Activated effector memory CD4-positive, alpha-beta T cell treated with Interleukin-2 at 50 U/mL for 16 hours (primary cell): ENCODE measurements around the gene DBN1.
A peak's percentile ranks its signal among the peaks of the same experiment; 100 is the strongest.

Source experiments
- DNase-seq: peaks from one replicate; pipeline ENCODE4 v3.0.0-alpha.2; 2020

Gene DBN1

DNA sequence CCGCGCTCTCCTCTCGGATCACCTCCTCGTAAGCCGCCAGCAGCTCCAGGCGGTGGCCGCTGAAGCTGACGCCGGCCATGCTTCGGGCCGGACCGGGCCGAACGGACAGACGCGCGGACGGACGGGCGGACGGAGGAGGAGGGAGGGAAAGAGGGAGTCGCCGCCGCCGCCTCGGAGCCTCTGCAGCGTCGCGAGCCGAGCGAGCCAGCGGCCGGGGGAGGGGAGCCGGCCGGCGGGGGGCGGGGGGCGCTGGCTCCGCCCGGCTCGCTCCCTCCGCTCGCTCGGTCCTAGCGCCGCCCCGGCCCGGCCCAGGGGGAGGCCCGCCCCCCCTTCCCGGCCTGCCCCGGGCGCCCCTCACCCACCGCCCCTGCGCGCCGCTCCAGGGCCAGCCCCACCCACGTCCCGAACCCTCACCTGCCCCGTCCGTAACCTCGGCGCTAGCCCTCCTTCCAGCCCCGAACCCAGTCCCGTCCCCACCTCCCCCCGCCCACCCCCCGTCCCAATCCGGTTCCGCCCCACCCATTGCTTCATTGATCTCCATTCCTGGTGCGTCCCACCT is at the start of gene DBN1:
TSS of gene DBN1 (minus strand) at position 192 of the 559 bp plus-strand sequence. CDS start at position 79, 113 bp downstream.
- DNase-seq: no peak

DNA sequence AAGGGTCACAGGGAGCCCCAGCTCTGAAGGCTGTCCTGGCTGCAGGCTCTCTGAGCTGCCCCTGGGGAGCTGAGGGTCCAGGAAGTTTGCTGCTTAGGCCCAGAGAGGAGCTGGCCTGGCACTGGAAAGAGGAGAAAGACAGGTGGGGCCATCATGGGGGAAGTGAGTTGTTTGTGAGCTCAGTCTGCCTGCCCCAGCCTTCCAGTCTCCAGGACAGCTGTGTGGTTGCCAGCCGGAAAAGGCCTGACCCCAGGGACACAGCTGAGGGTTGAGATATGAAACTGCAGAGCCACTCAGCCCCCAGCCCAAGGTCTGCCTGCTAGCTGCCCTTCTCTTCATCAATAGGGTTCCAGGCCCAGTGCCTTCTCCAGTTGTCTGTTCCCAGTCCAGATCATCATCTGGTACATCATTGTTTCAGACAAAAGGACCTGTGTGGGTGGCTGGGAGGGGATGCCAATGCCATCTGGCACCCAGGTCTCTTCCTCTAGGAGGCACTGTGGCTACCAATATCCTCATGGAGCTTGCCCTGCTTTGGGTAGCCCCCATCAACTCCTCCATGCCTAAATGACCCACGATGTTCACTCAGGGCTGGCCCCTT is 47.6 kb upstream of the DBN1 start:
- no peak for DNase-seq

DNA sequence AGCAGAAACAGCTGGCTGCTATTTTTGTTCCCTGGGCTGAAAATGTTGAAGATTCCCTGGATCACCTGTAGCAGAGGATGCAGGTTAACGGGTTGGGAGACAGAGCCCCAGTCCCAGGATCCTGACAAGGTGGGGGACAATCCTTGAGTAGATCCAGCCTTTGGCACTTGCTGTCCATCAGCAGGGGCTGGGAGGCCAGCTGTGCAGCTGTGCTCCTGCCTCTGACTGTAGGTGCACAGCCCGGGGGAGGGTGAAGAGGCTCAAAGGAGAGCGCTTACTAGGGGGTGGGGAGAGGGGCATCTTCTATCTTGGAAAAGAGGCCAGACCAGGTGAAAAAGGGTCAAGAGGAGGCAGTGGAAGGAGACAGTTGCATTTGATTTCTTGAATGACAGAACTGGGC is 46.8 kb upstream of the DBN1 start:
- DNase-seq: no peak

DNA sequence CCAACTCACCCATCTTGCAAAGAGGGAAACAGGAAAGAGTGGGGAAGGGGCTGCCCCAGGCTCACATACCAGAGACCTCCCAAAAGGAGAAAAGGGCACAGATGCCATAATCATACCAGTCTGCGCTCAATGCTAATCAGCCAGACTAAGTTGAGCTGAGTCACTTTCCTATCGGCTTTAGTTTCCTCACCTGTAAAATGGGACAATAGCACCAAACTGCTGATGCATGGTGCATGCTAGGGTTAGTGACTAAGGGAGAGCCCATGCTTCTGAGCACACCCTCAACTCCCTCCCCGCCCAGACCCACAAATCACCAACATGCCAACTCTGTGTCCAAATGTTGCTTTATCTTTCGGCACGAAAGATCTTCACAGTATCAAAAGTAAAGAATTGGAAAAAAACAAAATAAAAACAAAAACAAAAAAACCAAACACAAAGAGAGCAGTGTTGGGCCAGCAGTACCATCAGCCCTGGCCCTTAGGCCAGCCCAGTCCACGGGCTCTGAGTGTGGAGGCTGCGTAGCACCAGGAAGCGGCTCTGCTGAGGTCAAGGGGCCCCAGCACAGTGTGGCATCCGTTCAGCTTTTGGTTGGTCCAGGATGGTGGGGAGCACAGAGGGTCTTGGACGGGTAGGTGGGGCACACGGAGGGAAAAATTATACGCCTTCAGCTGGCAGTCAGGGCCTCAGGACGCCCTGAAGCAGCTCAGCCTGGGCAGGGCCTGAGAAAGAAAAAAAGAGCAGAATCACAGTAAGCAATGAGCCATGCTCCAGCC is 46.2 kb upstream of the DBN1 start:
- no peak for DNase-seq

DNA sequence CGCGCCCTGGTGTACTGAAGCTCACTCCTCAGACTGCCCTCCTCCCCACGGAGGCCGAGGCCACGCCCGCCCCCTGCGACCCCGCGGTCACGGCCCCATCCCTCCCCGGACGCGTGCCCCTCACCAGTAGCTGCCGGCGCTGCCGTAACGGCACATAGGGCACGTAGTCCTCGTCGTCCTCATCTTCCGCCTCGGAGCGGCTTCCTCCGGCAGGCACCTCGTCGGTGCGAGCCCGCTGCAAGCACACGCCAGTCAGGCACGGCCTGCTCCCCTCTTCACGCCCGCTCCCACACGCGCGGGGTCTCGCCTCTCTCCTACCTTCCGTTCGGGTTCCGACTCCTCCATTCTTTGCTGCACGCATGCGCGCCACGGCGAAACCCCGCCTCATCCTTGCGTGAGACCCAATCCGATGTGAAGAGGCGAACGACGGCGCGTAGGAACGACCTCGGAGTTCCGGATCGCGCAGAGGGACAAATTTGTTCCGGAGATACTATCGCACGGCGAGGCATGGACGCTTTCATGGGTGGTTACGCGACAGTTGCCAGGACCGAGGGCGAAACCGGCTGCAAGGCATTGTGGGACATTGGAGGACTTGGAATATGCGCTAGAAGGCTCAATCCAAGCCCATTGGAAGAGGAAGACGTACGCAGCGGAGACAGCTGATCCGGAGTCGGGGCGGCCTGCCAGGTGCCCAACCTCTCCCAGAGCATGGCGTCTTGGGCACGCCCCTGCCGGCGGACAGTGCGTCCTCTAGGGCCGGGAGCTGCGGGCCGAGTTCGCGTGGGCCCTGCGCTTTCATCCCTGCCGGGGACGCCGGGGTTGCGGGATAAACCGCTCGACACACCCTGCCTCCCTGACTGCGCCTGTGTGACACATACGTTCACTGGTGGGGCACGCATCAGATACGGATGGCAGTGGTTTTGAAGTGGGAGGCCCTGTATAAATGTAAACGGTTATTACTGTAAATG is 43.5 kb upstream of the DBN1 start, which contains the start of gene DDX41:
TSS of gene DDX41 (minus strand) at position 361 of the 968 bp plus-strand sequence. CDS start at position 345, 16 bp downstream.
- peak; percentile 93 for DNase-seq

DNA sequence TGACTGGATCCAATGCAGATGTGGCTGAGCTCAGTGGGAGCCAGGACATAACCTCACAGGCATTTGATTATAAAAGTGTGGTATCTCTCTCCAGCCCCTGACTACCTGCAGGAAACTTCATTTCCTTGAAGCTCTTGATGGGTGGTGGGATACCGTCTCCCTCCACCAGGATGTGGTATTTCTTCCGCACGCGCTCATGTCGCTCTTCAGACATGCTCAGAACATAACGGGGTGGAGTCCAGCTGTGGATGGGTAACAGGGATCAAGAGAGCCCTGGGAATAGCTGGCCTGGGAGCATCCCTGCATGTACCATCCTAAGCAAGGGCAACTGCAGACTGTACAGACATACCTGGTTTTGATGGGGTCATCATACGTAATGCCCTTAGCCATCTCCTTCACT is 42.1 kb upstream of the DBN1 start:
- DNase-seq: no peak

DNA sequence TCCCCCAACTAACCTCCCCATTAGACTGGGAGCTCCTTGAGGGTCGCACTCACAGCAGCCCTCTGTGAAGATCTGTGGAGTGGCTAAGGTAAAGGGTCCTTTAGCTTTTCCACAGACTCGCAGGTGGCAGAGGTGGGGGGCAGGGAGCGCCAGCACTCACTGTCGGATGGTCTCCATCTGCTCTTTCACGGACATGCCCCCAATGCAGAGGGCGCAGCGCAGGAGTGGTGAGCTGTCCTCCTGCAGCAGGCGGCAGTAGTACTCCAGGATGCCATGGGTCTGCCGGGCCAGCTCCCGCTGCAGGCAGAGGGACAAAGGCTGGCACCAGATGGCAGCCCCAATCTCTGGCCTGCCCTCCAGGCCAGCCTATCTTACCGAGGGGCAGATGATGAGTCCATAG is 41.1 kb upstream of the DBN1 start:
- no peak for DNase-seq

DNA sequence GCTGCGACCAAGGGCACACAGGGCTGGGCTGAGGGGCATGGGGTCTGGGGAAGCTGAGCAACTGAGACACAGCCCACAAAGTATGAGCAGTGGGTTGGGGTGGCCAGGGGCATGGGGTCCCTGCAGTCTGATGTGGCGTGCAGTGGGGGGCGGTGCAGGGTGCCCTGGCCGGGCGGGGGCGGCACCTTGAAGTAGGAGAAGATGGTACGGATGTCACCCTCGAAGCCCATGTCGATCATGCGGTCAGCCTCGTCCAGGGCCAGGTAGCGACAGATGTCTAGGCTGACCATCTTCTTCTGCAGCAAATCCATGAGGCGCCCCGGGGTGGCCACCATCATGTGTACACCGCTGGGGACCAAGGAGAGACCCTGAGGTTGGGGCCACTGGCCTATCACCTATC is 40.1 kb upstream of the DBN1 start:
- DNase-seq: no peak

DNA sequence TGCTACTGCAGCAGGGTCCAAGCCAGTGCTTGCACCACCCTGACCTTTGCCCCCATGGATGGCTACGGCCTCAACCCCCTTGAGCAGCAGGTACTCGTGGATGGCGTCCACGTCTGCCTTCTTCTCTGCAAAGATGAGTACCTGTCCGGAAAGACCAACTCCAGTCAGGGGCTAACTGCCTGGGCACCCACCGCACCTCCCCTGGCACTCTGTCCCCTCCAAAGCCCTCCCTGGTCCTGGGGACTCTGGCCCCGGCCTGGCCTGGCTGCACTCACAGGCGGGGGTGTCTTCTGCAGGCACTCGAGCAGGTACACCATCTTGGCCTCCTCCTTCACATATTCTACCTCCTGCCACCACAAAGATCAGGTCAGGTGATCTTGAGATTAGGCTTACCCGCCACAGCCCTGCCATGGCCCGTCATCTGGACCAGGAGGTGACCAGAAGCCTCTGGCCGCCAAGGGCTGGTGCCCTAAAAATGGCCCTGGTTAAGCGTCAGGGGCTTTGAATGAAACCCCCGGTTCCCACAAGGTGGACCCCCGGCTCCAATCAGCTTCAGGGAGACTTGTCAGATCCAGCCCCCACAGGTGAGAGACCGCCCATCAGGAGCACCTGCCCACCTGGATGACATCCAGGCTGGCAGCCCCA is 39.4 kb upstream of the DBN1 start:
- DNase-seq: no peak

DNA sequence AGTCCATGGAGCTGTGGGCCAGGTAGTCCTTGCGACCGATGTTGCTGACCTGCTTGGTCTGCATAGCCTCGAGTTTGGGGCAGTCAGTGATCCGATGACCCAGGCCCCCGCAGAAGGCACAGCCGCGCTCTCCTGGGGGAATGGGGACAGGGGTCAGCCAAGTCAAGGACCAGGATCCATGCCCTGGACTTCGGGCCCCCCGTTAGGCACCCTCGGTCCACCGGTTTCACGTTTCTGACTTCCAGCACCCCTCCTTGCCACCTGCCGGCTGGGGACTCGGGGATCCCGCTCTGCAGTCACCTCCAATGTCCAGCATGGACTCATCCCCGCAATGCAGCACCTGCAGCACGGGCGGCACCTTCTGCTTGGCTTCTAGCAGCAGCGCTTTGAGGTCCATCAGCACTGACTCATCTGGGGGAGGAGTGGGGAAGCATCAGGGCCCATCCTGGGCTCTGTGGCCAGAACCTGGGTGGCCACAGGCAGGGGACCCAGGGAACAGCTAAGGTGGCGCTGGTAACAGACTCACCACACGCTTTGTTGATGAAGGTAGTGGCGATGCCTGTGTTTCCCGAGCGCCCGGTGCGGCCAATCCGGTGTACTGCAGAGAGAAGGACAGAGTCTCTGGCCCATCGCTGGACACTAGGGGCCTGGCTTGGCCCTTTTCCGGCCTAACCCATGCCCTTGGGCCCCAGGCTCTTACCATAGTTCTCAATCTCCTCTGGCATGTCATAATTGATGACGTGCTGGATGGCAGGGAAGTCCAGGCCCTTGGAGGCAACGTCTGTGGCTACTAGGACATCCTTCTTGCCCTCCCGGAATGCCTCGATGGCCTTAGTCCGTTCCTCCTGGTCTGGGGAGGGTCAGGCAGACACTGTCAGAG is 38.6 kb upstream of the DBN1 start:
- DNase-seq: no peak

DNA sequence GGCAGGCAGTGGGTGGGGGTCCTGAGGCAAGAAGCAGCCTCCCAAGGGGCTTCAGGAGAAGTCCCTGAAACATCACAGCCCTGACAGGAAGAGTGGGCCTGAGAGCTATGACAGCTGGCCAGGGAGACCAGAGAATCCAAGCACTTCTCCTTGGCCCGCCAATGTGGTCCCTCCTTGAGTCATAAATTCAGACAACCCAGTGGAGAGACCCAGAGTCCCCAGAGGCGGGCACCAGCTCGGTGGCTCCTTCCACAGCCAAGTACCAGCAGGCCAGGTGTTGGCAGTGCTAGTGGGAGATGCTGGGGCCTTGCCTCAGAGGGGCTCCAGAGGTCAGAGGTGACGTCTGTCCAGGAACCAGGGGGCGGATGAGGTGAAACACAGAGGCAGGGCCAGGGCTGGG is 37.7 kb upstream of the DBN1 start:
- DNase-seq: no peak

DNA sequence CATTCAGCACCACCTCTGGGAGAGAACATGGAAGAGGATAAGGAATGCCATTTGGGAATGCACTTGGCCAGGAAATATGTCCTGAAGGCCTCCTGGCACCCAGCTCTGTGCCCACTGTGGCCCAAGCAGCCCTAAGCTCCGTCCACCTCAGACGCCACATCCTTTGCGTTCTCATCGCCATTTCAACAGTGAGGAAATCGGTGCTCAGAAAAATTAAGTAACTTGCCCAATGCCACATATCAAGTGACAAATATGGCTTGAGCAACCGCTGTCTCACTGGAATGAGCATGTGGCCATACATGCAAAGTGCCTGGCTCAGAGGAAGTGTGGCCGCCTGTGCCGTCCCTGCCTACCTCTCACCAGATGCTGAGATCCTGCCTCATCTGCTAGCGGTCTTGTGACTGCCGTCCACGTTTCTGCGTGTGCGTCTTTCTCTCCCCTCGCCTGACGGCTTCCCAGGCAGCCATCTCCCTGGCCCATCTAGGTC is 37.2 kb upstream of the DBN1 start:
- DNase-seq: no peak

DNA sequence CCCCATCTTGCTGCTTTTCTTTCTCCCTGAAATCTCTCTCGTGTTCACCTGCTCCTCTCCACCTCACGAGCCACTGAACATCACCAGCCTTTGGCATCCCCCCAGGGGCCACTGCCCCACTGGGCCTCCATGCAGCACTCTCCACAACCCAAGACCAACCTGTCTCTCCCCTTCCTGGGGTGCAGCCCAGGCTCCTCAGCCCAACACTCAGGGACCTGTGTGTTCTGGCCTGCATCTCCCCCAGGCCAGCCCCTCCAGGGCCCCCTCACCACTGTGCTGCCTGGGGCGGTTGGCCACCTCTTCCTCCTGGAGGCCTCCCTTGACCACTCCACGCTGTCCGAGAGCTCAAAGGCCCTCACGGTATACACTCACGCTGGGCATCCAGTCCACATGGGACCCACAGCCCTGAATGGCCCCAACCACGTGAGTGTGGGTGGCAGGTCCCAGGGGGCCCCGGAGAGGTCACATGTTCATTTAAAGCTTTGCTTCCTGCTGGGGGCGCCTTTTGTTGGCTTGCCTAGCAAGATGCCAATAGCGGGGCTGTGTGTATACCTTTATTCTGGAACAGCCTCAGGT is 36.6 kb upstream of the DBN1 start:
- DNase-seq: no peak

DNA sequence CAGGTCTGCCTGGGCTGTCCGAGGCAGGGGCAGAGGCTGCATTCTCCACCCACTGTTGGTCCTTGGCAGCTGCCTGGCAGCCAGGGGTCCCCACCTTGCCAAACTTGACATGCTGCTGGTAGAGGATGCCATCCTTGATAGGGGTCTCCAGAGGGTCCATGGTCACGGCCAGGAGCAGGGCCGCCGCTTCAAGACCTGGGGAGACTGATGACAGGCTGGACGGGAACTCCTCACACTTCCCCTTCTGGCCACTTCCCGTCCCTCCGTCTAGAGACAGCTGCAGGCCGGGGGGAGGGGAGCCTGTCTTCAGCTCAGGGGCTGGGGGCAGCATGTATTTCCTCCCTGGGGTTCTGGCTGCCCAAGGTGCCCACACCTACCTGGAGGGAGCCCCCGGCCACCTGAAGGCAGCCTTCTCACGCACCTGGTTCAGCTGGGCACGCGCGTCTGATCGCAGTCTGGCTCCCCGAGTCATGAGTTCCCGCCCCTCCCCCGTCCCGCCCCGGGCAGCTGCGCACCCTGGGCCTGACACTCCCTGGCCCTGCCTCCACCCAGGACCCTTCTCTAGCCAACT is 36.0 kb upstream of the DBN1 start, which contains the start of gene DOK3:
TSS of gene DOK3 (minus strand) at position 446 of the 571 bp plus-strand sequence. CDS start at position 160, 286 bp downstream.
- DNase-seq: no peak

DNA sequence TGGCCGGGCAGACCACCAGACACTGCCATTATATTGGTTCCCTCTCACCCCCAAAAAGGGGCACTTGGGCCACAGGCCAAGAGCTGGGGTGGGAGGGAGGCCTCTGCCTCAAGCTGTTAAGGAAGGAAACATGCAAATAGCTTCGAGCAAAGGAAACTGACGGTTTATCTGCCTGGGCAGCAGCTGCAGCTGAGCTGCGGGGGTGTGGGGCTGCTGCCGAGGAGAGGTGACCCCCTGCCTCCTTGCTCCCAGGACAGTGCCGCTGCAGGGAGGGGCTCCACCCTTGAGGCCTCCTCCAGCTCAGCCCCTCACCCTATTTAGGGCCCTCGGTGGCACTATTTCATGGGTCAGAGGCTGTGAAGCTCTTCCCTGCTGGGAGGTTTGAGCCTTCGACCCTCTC is 35.4 kb upstream of the DBN1 start:
- no peak for DNase-seq

DNA sequence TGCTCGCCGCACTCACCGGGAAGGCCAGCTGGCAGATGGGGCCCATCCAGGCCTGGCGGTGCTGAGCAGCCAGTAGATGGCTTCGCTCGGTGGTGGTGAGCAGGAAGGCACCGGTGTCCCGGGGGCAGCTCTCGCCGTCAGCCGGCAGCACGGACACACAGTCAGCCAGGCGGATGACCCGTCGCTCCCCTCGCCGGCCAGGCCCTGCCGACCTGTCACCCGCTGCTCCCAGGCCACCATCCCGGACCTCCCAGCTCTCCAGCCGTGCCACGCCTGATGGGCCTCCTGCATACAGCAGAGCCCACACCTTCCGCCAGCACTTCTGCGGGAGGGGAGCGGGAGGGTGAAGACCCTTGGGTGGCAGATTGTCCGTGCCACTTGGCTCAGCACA is 34.8 kb upstream of the DBN1 start:
- no peak for DNase-seq

DNA sequence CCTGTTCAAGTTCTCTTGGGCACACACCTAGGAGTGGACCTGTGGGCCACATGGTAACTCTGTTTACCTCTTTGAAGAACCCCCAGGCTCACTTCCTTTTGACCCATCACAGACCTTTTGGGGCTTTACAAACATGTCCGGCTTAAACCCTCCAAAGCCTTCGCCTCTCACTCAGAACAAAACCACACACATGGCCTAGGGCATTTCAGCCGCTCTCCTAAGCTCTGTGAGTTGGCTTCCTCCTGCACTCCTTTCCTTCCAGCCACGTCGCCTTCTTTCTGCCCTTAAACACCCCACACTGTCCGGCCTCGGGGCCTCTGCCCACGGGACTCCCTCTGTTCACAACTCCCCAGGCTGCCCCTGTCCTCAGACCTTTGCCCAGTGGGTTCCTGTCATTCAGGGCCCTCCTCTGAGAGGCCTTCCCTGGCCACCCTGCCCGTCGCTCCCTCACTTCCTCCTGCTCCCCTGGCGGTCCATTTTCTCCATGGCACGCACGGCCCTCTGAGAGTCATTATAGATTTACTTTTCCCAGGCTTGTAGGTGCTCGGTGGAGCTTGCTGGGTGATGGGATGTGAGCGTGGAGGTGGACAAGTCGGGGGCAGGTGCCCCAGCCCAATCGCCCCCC is 34.3 kb upstream of the DBN1 start:
- DNase-seq: no peak

DNA sequence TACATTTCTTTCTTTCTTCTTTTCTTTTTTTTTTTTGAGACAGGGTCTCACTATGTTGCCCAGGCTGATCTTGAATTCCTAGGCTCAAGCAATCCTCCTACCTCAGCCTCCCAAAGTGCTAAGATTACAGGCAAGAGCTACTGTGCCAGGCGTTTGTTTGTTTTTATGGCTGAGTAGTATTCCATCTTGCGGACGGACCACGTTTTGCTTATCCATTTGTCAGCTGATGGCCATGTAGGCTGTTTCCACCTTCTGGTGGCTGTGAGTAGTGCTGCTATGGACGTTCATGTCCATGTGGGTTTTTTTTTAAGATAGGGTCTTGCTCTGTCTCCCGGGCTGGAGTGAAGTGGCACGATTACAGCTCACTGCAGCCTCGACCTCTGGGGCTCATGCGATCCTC is 33.7 kb upstream of the DBN1 start:
- DNase-seq: no peak

DNA sequence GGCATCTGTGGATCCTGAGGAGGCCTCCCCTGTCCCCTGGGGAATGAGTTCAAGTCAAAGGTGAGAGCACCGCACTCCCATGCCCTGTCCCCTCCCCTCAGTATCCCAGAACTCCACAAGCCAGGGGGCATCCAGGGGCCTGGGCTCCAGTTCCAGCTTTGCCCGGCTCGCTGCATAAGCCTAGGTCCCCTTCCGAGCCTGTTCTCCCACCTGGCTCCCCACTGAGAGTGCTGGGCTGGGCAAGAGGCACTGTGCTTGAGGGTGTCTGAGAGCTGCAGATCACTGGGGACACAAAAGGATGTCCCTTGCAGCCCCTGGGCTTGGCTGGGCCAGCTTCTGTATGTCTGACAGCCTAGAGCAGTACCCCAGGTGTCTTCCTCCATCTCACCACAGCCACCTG is 31.6 kb upstream of the DBN1 start:
- DNase-seq: no peak
